Measurements from ENCODE around the gene AQP1. TPM values are rescaled to one million over a fixed set of nuclear protein-coding genes. Genes with fewer than 3 reads are reported as not detected.

AQP1 gene
- total RNA-seq, 1 donor from 2014 or later = 18.0 TPM

DNA sequence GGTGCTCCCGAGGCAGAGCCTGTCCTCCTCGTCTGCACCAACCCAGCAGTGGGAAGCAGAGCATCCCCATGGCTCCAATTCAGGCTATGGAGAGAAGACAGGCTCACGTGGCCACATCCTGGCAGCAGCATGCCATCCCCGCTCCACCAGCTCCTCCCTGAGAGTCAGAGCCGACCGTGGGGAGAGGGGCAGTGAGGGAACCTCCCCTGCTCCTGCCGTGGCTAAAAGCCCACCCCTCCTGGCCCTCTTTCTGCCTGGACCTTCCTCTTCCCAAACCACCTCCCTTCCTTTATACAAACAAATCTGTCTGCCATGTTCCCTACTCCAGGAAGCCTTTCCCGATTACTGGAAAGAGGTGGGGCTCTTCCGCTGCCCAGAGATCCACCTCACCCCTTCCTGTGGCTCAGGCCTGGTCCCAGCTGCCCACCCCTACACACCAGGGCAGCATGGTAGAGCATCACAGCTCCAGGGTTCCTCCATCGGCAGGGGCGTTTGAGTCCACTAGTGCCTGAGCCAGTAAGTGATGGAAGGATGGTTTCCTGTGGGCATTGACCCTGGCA is 10.8 kb upstream of the AQP1 start:
- TF ChIP-seq, protein P1, sequence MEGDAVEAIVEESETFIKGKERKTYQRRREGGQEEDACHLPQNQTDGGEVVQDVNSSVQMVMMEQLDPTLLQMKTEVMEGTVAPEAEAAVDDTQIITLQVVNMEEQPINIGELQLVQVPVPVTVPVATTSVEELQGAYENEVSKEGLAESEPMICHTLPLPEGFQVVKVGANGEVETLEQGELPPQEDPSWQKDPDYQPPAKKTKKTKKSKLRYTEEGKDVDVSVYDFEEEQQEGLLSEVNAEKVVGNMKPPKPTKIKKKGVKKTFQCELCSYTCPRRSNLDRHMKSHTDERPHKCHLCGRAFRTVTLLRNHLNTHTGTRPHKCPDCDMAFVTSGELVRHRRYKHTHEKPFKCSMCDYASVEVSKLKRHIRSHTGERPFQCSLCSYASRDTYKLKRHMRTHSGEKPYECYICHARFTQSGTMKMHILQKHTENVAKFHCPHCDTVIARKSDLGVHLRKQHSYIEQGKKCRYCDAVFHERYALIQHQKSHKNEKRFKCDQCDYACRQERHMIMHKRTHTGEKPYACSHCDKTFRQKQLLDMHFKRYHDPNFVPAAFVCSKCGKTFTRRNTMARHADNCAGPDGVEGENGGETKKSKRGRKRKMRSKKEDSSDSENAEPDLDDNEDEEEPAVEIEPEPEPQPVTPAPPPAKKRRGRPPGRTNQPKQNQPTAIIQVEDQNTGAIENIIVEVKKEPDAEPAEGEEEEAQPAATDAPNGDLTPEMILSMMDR (IDR thresholded peaks at IDR 0.05) = no peak
- H3K36me3 Mint-ChIP-seq (ENCODE audit: low read depth) = no peaks in the 10 kb centered on the region
- no peak overlapping the region for H3K27ac Mint-ChIP-seq (ENCODE audit: unreplicated experiment)

DNA sequence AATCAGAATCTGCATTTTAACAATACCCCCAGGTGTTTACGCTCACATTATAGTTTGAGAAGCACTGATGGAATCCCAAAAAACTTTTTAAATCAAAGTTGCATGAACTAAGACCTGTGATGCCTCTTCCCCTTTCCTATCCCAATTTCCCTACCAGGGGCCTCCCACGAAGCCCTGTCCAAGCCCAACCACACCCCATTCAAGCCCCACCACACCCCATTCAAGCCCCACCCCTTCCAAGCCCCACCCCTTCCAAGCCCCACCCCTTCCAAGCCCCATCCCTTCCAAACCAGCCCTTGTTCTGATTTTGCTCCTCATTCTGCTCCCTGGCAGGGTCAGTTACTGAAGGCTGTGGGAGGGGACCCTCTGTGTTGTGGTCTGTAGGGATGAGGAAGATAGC is 9.8 kb upstream of the AQP1 start:
- Mint-ChIP-seq H3K4me3 (ENCODE audit: unreplicated experiment) (no peak overlapping the region), H3K36me3 (ENCODE audit: low read depth) (no peaks in the 10 kb centered on the region)
- TF ChIP-seq, protein P1 (IDR thresholded peaks at IDR 0.05) = no peak

More for the DNA sequence above, 10.8 kb upstream of the AQP1 start:
- Mint-ChIP-seq H3K27me3 (ENCODE audit: low read depth) (peaks cover 7% of the 10 kb centered on the region), H3K4me1 (ENCODE audit: low read depth) (peaks cover 17% of the 10 kb centered on the region), H3K9me3 (ENCODE audit: low read depth) (no peaks in the 10 kb centered on the region), H3K4me3 (ENCODE audit: unreplicated experiment) (no peak overlapping the region)
- DNase-seq (ENCODE audit: low spot score) = no peak

DNA sequence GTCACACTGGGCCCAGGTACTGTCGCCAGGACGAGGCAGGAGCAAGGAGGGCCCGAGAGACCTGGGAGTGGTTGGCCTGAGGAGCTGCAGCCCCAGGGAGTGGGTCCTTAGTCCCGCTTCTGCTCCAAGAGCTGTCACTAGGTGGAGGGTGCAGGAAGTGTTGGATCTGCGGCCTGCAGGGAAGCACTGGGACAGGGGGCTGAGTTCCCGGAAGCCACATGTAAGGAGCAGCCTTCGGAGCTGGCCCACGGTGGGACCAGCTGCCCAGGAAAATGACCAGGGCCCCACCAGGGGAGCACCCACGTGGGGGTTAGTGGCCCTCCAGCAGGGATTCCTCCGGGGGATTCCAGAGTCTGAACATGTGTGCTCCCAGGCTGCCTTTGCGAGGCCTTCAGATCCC is 9.2 kb upstream of the AQP1 start:
- peaks cover 28% of the 10 kb centered on the region for H3K4me1 Mint-ChIP-seq (ENCODE audit: low read depth)
- H3K27ac Mint-ChIP-seq (ENCODE audit: unreplicated experiment) = no peak overlapping the region
- peaks cover 3% of the 10 kb centered on the region for H3K27me3 Mint-ChIP-seq (ENCODE audit: low read depth)
- H3K9me3 Mint-ChIP-seq (ENCODE audit: low read depth) = no peaks in the 10 kb centered on the region
- H3K36me3 Mint-ChIP-seq (ENCODE audit: low read depth) = no peaks in the 10 kb centered on the region
- TF ChIP-seq, protein P1 (IDR thresholded peaks at IDR 0.05) = no peak
- no peak overlapping the region for H3K4me3 Mint-ChIP-seq (ENCODE audit: unreplicated experiment)
- no peak for DNase-seq (ENCODE audit: low spot score)

More for the DNA sequence above, 9.8 kb upstream of the AQP1 start:
- DNase-seq (ENCODE audit: low spot score) = no peak
- H3K9me3 Mint-ChIP-seq (ENCODE audit: low read depth) = no peaks in the 10 kb centered on the region
- H3K27ac Mint-ChIP-seq (ENCODE audit: unreplicated experiment) = no peak overlapping the region
- H3K4me1 Mint-ChIP-seq (ENCODE audit: low read depth) = peaks cover 27% of the 10 kb centered on the region
- H3K27me3 Mint-ChIP-seq (ENCODE audit: low read depth) = peaks cover 5% of the 10 kb centered on the region

DNA sequence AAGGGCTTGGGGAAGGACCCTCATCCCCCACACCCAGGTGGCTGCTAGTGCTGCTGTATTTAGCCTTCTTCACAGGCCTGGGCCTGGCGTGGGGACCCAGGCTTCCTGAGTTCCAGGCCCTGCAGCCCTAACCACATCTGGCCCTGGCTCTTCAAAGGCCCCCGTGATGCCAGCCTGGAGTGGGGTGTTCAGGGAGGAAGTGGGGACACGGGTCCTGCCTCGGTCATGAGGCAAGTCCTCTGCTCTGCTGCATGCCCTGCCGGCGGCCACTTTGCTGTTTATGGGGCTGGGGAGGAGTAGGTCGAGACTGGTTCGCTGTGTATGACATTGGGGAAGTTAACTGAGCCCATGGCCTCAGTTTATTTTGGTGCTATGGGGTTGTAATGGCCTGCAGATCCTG is 8.5 kb upstream of the AQP1 start:
- peaks cover 28% of the 10 kb centered on the region for H3K4me1 Mint-ChIP-seq (ENCODE audit: low read depth)
- H3K36me3 Mint-ChIP-seq (ENCODE audit: low read depth) = no peaks in the 10 kb centered on the region
- no peak for DNase-seq (ENCODE audit: low spot score)
- TF ChIP-seq, protein P1 (IDR thresholded peaks at IDR 0.05) = no peak
- H3K27ac Mint-ChIP-seq (ENCODE audit: unreplicated experiment) = no peak overlapping the region
- no peaks in the 10 kb centered on the region for H3K9me3 Mint-ChIP-seq (ENCODE audit: low read depth)
- no peak overlapping the region for H3K4me3 Mint-ChIP-seq (ENCODE audit: unreplicated experiment)
- H3K27me3 Mint-ChIP-seq (ENCODE audit: low read depth) = no peaks in the 10 kb centered on the region

DNA sequence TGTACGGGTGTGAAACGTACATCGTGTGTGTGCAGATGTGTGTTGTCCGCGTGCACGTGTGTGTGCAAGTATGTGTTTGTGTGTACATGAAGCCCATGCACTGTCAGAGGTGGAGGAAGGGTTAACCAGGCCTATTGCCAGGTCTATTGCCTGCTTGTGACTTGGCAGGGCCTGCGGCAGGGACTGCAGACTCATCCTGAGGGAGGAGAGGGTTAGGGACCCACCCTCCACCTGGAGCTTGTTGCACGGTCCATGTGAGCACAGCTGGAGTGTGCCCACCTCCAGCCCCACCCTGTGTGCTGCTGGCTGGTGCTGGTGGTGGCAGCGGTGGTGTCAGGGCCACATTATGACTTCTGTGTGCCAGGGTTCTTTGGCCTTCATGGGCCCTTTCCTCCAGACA is 7.1 kb upstream of the AQP1 start:
- TF ChIP-seq, protein P1 (IDR thresholded peaks at IDR 0.05) = no peak
- H3K4me1 Mint-ChIP-seq (ENCODE audit: low read depth) = peaks cover 27% of the 10 kb centered on the region
- no peaks in the 10 kb centered on the region for H3K36me3 Mint-ChIP-seq (ENCODE audit: low read depth)
- no peak overlapping the region for H3K4me3 Mint-ChIP-seq (ENCODE audit: unreplicated experiment)
- no peak overlapping the region for H3K27ac Mint-ChIP-seq (ENCODE audit: unreplicated experiment)
- no peaks in the 10 kb centered on the region for H3K9me3 Mint-ChIP-seq (ENCODE audit: low read depth)
- no peak for DNase-seq (ENCODE audit: low spot score)
- no peaks in the 10 kb centered on the region for H3K27me3 Mint-ChIP-seq (ENCODE audit: low read depth)

Measured in chondrocyte (in vitro differentiated cells).